Neural progenitor cell (in vitro differentiated cells): ENCODE measurements around the gene IBA57. TPM values are rescaled to one million over a fixed set of nuclear protein-coding genes. Genes with fewer than 3 reads are reported as not detected.

ENCODE experiments used
- DNase-seq: peaks from one replicate; pipeline ENCODE4 v3.0.0-alpha.2; 2016; ENCODE audit warnings: low spot score
- H2AFZ ChIP-seq: fragments of 200-600 bp; sonication (generic); replicated peaks from 2 replicates; pipeline ENCODE4 v1.6.1; 2016; ENCODE audit warnings: antibody characterized with exemption
- H3F3A ChIP-seq: fragments of 200-600 bp; sonication (generic); 2 replicates; pipeline ENCODE4 v1.6.1; 2016; ENCODE audit warnings: antibody characterized with exemption, low read depth
- H3K27ac ChIP-seq: fragments of 200-600 bp; sonication (generic); 2 replicates; pipeline ENCODE4 v1.5.1; 2016; ENCODE audit warnings: mild to moderate bottlenecking
- H3K27me3 ChIP-seq: fragments of 200-600 bp; sonication (generic); 2 replicates; pipeline ENCODE4 v1.6.1; 2016; ENCODE audit warnings: mild to moderate bottlenecking, moderate library complexity
- H3K36me3 ChIP-seq: fragments of 200-600 bp; sonication (generic); 2 replicates; pipeline ENCODE4 v1.5.1; 2016
- H3K4me1 ChIP-seq: fragments of 200-600 bp; sonication (generic); 2 replicates; pipeline ENCODE4 v1.6.1; 2016; ENCODE audit warnings: mixed run types
- H3K4me2 ChIP-seq: fragments of 200-600 bp; sonication (generic); 2 replicates; pipeline ENCODE4 v1.6.1; 2016
- H3K4me3 ChIP-seq: fragments of 200-600 bp; sonication (generic); 2 replicates; pipeline ENCODE4 v1.5.1; 2016
- H3K79me2 ChIP-seq: fragments of 200-600 bp; sonication (generic); 2 replicates; pipeline ENCODE4 v1.6.1; 2016; ENCODE audit warnings: low read depth
- H3K9ac ChIP-seq: fragments of 200-600 bp; sonication (generic); 2 replicates; pipeline ENCODE4 v1.6.1; 2016
- H3K9me3 ChIP-seq: fragments of 200-600 bp; sonication (generic); 2 replicates; pipeline ENCODE4 v1.5.1; 2016; ENCODE audit warnings: low read depth
- H4K20me1 ChIP-seq: fragments of 200-600 bp; sonication (generic); 2 replicates; pipeline ENCODE4 v1.6.1; 2016; ENCODE audit warnings: low read depth
- H3K27ac Mint-ChIP-seq: 3 replicates; pipeline ENCODE4 v1.8.0; 2021; ENCODE audit warnings: mixed read lengths
- H3K27me3 Mint-ChIP-seq: 2 replicates; pipeline ENCODE4 v1.8.0; 2022; ENCODE audit warnings: low read depth, mild to moderate bottlenecking, inconsistent platforms, moderate library complexity, mixed read lengths; ENCODE audit not compliant: insufficient read depth
- H3K36me3 Mint-ChIP-seq: 3 replicates; pipeline ENCODE4 v1.8.0; 2021; ENCODE audit warnings: mixed read lengths
- H3K4me1 Mint-ChIP-seq: 3 replicates; pipeline ENCODE4 v1.8.0; 2021; ENCODE audit warnings: mixed read lengths
- H3K4me3 Mint-ChIP-seq: 3 replicates; pipeline ENCODE4 v1.8.0; 2021; ENCODE audit warnings: mild to moderate bottlenecking, moderate library complexity, mixed read lengths
- H3K9me3 Mint-ChIP-seq: 3 replicates; pipeline ENCODE4 v1.8.0; 2020; ENCODE audit warnings: mixed read lengths
- CTCF ChIP-seq: fragments of 200-600 bp; sonication (generic); IDR thresholded peaks from 2 replicates; pipeline ENCODE4 v1.5.1; 2017; ENCODE audit warnings: antibody characterized with exemption, mild to moderate bottlenecking
- EZH2 ChIP-seq: fragments of 200-600 bp; sonication (generic); IDR thresholded peaks from 2 replicates; pipeline ENCODE4 v1.6.1; 2017; ENCODE audit warnings: antibody characterized with exemption, mild to moderate bottlenecking, moderate library complexity
- EZH2phosphoT487 ChIP-seq: fragments of 200-600 bp; sonication (generic); IDR thresholded peaks from 2 replicates; pipeline ENCODE4 v1.6.1; 2017; ENCODE audit warnings: antibody characterized with exemption
- total RNA-seq: library from RNA; depleted of rRNA; stranded (reverse); fragments of >200 nt; gene quantifications from 2 replicates; pipeline ENCODE4 v1.2.3, GENCODE V29; 2015; ENCODE audit warnings: low replicate concordance

The IBA57 gene
- total RNA-seq, 1 donor from 2014 or later: 2.2 TPM

- no peaks in the 10 kb centered on the region for H3K79me2 ChIP-seq
- H3K9me3 Mint-ChIP-seq: peaks cover 25% of the 10 kb centered on the region
- peaks cover 20% of the 10 kb centered on the region for H3K9me3 ChIP-seq
- DNase-seq: no peak
- TF ChIP-seq EZH2: no peak
- TF ChIP-seq EZH2phosphoT487: no peak
- TF ChIP-seq CTCF: no peak
- no peak overlapping the region for H3K27ac Mint-ChIP-seq
- no peak overlapping the region for H3K4me3 ChIP-seq
- no peaks in the 10 kb centered on the region for H3F3A ChIP-seq
- no peaks in the 10 kb centered on the region for H3K4me1 ChIP-seq
- peaks cover 4% of the 10 kb centered on the region for H3K36me3 Mint-ChIP-seq
- H3K27ac ChIP-seq: no peak overlapping the region
- H3K4me1 Mint-ChIP-seq: no peaks in the 10 kb centered on the region
- H4K20me1 ChIP-seq: no peaks in the 10 kb centered on the region
- H3K27me3 ChIP-seq: peaks cover 38% of the 10 kb centered on the region
- H3K4me2 ChIP-seq: no peak overlapping the region
- H2AFZ ChIP-seq: no peak overlapping the region
- H3K9ac ChIP-seq: no peak overlapping the region
- H3K4me3 Mint-ChIP-seq: no peak overlapping the region
- H3K36me3 ChIP-seq: no peaks in the 10 kb centered on the region
- H3K27me3 Mint-ChIP-seq: peaks cover 6% of the 10 kb centered on the region
These were observed 45.3 kb upstream of the IBA57 start for GRCh38 chr1:228120351-228120750.

GRCh38 chr1:228120857-228121489, 44.6 kb upstream of the IBA57 start:
- H3K27me3 ChIP-seq: peaks cover 44% of the 10 kb centered on the region
- no peak overlapping the region for H3K27ac Mint-ChIP-seq
- peaks cover 4% of the 10 kb centered on the region for H3K36me3 Mint-ChIP-seq
- no peak for DNase-seq
- H3K4me1 Mint-ChIP-seq: no peaks in the 10 kb centered on the region
- H2AFZ ChIP-seq: no peak overlapping the region
- no peak overlapping the region for H3K27ac ChIP-seq
- no peak overlapping the region for H3K4me2 ChIP-seq
- H4K20me1 ChIP-seq: no peaks in the 10 kb centered on the region
- no peaks in the 10 kb centered on the region for H3K36me3 ChIP-seq
- no peaks in the 10 kb centered on the region for H3F3A ChIP-seq
- H3K9me3 Mint-ChIP-seq: peaks cover 25% of the 10 kb centered on the region
- no peaks in the 10 kb centered on the region for H3K4me1 ChIP-seq
- no peak for TF ChIP-seq EZH2phosphoT487
- no peak for TF ChIP-seq CTCF
- TF ChIP-seq EZH2: no peak
- no peaks in the 10 kb centered on the region for H3K79me2 ChIP-seq
- no peak overlapping the region for H3K4me3 Mint-ChIP-seq
- H3K4me3 ChIP-seq: no peak overlapping the region
- peaks cover 20% of the 10 kb centered on the region for H3K9me3 ChIP-seq
- peaks cover 6% of the 10 kb centered on the region for H3K27me3 Mint-ChIP-seq
- no peak overlapping the region for H3K9ac ChIP-seq

GRCh38 chr1:228122921-228123441, 42.6 kb upstream of the IBA57 start:
- H3K4me1 ChIP-seq: no peaks in the 10 kb centered on the region
- H3K27ac ChIP-seq: no peak overlapping the region
- H3K4me2 ChIP-seq: no peak overlapping the region
- H3K79me2 ChIP-seq: no peaks in the 10 kb centered on the region
- no peak overlapping the region for H3K4me3 Mint-ChIP-seq
- H3K9ac ChIP-seq: no peak overlapping the region
- H3K36me3 ChIP-seq: no peaks in the 10 kb centered on the region
- H3K27ac Mint-ChIP-seq: no peak overlapping the region
- no peaks in the 10 kb centered on the region for H3F3A ChIP-seq
- H3K4me1 Mint-ChIP-seq: no peaks in the 10 kb centered on the region
- H3K9me3 Mint-ChIP-seq: peaks cover 18% of the 10 kb centered on the region
- H3K27me3 ChIP-seq: peaks cover 64% of the 10 kb centered on the region
- H3K36me3 Mint-ChIP-seq: peaks cover 2% of the 10 kb centered on the region
- peaks cover 10% of the 10 kb centered on the region for H3K9me3 ChIP-seq
- TF ChIP-seq EZH2phosphoT487: no peak
- TF ChIP-seq EZH2: no peak
- TF ChIP-seq CTCF: no peak
- H4K20me1 ChIP-seq: no peaks in the 10 kb centered on the region
- no peak overlapping the region for H2AFZ ChIP-seq
- H3K27me3 Mint-ChIP-seq: peaks cover 10% of the 10 kb centered on the region
- DNase-seq: no peak
- no peak overlapping the region for H3K4me3 ChIP-seq
